ENCODE measurements around the gene ZNF518B.
"Not testable (repeated sequence)": the region's sequence is repeated elsewhere in the genome, so short reads cannot be mapped to it uniquely, and the experiment has no call there.

ZNF518B gene

DNA sequence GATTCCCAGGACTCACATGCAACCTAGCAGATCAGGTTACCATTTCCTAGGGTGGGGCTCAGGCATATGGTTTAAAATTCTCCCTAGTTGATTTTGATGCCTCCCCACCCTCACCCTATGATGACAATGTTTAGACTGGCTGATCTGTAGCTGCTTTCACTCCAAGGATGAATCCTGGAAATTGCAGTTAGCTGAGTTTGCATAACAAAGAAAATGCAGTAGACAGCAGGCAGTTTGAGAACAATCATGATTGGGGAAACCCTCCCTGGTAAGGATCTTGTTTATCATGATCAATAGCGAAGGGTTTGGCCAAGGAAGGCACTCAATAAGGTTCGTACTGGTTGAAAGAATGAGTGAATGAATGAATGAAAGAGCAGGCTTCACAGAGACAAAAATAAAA is 2.1 kb downstream of the ZNF518B start:
- no peak for DNase-seq

DNA sequence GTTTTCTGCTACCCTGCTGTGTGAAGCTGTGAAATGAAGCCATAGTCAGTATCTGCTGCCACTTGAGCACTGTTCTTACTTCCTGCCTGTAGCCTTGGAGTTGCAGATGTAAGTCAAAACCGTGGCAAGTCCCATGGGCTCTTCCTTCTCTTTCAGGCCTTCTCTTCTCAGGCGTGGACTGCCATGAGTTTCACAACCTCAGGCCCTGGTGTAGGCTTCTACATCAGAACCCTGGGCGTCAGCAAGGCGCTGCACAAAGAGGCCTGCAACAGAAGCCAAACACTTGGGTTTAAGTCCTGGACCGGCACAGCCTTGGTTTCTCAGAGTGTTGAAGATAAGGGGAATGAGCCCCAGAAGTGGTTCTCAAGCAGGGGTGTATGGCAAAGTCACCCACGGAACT is 2.5 kb downstream of the ZNF518B start:
- DNase-seq, result no peak

- DNase-seq, result no peak
These were observed 3.1 kb downstream of the ZNF518B start for GRCh38 chr4:10454121-10454520.

GRCh38 chr4:10448991-10449390 is 8.2 kb downstream of the ZNF518B start:
- no peak for DNase-seq

DNA sequence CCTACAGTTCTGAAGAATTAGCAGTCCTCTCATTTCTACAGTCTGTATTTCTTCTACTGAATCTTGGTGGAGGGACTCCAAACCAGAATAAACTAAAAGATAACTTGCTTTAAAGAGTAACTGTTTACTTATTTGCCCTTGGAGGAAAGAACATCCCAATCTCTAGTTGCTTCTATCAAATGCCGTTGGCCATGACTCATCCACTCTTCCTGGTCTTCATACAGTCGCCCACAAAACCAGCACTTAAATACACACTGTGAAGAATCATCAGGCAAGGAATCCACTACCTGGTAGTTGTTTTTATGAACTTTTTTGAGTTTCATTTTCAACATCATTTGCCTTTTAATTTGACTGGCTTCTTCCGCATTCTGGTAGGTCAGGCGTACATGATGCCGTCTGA is 14.2 kb downstream of the ZNF518B start:
- no peak for DNase-seq

DNA sequence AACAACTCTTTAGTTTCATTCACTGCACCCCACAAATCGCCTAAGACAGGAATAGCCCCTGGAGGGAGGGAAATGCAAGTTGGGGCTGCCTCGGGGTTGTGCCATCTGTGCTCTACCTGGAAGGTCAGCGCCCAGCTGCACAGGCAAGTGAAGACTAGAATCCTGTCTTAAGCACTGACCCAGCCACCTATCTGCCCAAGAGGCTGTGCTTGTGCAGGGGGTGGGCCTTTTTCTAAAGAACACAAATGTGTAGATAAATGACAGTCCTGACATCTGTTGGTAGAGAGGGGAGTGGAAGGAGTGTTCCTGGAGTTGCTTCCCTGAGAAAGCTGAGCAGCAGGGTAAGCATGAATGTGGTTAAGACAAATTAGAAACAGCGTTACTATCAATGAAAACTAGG is 15.7 kb downstream of the ZNF518B start:
- DNase-seq, result no peak

- no peak for DNase-seq
These were observed 18.3 kb downstream of the ZNF518B start for GRCh38 chr4:10438924-10439323.

GRCh38 chr4:10437735-10438134 is 19.5 kb downstream of the ZNF518B start:
- no peak for DNase-seq

GRCh38 chr4:10427680-10428079 is 29.5 kb downstream of the ZNF518B start:
- DNase-seq, result not testable (repeated sequence)

- no peak for DNase-seq
These were observed 35.7 kb downstream of the ZNF518B start for GRCh38 chr4:10421344-10422055.

DNA sequence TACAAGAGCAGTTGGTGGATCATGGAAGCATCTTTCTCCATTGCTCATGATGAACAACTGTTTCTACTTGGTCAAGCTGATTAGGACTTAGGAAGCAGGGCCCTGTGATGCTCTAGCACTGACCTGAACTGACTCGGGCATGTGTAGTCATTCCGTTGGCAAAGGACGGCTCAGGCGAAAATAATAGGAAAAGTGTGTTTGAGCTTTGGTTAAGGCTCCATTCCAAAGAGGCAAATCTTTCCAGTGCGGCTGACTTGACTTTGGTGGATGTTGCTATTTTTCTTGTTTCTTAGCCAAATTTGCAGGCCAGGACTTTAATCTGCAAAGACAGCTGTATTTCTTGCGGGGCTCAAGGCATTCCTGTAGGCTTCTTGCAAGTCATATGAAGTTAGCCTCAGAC is 39.5 kb downstream of the ZNF518B start:
- no peak for DNase-seq

GRCh38 chr4:10416441-10416840 is 40.8 kb downstream of the ZNF518B start:
- no peak for DNase-seq

DNA sequence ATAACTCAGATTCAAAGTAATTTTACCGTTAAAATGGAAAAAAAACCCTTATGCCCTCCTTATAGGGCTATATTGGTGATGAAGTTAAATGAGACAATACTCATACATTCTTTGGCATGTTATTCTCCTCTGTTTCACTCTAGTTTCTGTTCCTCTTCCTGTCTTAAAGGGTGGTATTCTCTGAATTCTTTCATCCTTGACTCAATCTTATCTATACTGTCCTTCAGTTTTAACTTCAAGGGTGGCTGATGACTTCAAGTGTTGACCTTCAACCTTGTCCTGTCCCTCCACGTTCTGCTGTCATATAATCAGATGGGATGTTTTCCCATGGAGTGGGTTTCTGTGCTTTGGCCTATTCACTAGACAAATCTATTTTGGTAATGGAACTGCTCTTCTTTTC is 44.0 kb downstream of the ZNF518B start:
- no peak for DNase-seq

DNA sequence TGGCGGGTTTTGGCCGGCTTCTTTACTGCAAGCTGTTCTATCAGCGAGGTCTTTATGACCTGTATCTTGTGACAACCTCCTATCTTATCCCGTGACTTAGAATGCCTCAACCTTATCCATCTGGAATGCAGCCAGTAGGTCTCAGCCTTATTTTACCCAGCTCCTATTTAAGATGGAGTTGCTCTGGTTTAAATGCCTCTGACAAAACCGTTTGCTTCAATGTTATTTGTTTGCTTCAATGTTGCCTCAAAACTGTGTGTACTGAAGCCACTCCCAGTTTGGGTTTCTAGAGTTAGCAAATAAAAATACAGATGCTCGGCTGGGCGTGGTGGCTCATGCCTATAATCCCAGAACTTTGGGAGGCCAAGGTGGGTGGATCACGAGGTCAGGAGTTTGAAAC is 51.6 kb downstream of the ZNF518B start:
- DNase-seq, result no peak

- no peak for DNase-seq
These were observed 53.4 kb downstream of the ZNF518B start for GRCh38 chr4:10403633-10404445.

- DNase-seq, result no peak
These were observed 61.1 kb downstream of the ZNF518B start for GRCh38 chr4:10395971-10396580.

All from activated CD4-positive, alpha-beta T cell treated with anti-CD3 and anti-CD28 coated beads, Interleukin-2, amount 50 U/mL, for 1 hour (primary cell).